Dermis microvascular lymphatic vessel endothelial cell (primary cell): Measurements from ENCODE around the gene EMC10. TPM values are rescaled to one million over a fixed set of nuclear protein-coding genes. Genes with fewer than 3 reads are reported as not detected.
A peak's percentile ranks its signal among the peaks of the same experiment; 100 is the strongest.
"Not testable (repeated sequence)": the region's sequence is repeated elsewhere in the genome, so short reads cannot be mapped to it uniquely, and the experiment has no call there.

Experiments
- DNase-seq, 2 donors: peaks; one replicate each; pipeline versions ENCODE4 v3.0.0 to v3.0.0-alpha.2; 2010; ENCODE audit warnings: low read depth in 2 of 2
- total RNA-seq: library from RNA; depleted of rRNA; stranded (reverse); fragments of >200 nt; gene quantifications from 2 replicates; pipeline ENCODE4 v1.2.1, GENCODE V29; 2014

The EMC10 gene
- total RNA-seq, 1 donor from 2014 or later = 54.0 TPM

DNA sequence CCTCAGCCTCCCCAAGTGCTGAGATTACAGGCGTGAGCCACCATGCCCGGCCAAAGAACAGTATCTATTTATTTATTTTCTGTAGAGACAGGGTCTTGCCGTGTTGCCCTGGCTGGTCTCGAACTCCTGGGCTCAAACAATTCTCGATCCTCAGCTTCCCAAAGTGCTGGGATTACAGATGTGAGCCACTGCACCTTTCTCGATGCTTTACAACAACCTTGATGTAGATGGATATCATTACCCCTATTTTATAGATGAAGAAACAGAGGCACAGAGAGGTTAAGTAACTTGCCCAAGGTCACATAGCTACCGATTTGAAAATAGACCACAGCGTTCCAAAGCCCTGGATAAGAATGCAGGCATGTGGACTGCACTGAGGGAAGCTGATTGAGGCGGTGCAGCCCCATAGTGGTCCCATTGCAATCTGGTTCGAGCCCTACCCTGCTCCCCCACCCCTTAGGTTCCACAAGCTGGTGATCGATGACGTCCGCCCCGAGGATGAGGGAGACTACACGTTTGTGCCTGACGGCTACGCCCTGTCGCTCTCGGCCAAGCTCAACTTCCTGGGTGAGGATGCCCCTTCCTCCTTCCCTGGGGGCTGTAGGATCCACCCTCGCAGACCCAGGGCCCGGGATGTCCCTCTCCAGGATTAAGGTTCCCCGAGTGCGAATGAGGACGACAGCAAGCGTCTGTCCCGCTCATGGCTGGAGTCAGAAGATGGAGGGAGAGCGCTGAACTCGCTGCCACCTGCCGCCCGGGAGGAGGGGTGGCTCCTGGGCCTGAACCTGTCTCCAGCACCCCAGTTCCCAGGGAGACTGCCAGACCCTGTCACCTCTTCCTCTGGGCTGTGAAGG lies 25.7 kb upstream of the EMC10 start:
- DNase-seq = no peak

- DNase-seq = no peak
These were observed 25.1 kb upstream of the EMC10 start for GRCh38 chr19:50451223-50451534.

DNA sequence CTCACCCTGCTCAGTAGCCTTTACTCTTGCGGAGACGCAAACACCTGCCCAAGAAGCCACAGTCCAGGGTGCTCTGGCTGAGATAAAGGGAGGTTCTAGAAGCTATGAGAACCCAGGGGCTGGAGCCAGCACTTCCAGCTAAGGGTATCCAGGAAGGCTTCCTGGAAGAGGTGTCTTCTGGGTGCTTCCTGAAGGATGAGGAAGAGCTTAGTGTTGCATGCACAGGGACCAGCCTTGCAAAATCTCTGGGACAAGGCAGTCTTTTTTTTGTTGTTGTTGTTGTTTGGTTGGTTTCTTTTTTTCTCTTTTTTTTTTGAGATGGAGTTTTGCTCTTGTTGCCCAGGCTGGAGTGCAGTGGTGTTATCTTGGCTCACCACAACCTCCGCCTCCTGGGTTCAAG lies 23.1 kb upstream of the EMC10 start:
- DNase-seq = no peak

- no peak for DNase-seq
These were observed 20.3 kb upstream of the EMC10 start for GRCh38 chr19:50455992-50456391.

DNA sequence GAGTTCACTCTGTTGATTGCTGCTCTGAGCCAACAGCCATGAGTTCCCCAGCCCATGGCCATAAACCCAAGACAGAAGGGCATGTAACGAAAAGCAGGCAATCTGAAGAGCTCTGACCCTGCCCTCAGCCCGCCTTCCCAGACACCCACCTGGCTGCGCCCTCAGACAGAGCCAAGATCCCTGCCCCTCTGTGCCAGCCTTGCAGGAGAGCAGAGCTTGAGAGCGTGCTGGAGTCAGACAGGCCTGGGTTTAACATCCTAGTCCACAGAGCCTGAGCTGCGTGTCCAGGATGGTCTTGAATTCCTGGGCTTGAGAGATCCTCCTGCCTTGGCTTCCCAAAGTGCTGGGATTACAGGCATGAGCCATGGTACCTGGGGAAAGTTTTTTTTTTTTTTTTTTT lies 19.0 kb upstream of the EMC10 start:
- no peak for DNase-seq

DNA sequence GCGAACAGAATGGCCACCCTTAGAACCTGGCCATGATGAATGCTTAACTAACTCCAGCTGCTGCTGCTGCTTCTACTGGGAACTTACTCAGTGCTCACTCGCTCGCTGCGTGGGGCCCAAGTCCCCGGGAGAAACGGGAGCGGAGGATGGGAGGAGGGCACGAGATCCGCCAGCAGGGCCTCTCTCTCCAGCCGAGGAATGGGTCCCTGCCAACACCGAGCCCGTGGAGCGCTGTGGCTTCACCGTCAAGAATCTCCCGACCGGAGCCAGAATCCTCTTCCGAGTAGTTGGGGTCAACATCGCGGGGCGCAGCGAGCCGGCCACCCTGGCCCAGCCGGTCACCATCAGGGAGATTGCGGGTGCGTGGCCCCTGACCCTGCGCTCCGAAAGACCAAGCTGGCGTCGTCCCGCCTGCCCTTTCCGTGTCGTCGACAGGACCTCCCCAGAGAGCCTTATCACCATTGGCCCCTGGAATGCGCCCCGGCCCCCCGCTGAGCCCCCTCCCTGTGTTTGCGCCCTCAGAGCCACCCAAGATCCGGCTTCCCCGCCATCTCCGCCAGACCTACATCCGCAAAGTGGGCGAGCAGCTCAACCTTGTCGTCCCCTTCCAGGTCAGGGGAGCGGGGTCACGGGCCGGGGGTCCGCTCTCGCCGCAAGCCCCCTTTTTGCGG lies 17.8 kb upstream of the EMC10 start:
- no peak for DNase-seq

GRCh38 chr19:50459067-50459456 lies 17.2 kb upstream of the EMC10 start:
- DNase-seq = no peak

- no peak for DNase-seq
These were observed 16.7 kb upstream of the EMC10 start for GRCh38 chr19:50459638-50460037.

DNA sequence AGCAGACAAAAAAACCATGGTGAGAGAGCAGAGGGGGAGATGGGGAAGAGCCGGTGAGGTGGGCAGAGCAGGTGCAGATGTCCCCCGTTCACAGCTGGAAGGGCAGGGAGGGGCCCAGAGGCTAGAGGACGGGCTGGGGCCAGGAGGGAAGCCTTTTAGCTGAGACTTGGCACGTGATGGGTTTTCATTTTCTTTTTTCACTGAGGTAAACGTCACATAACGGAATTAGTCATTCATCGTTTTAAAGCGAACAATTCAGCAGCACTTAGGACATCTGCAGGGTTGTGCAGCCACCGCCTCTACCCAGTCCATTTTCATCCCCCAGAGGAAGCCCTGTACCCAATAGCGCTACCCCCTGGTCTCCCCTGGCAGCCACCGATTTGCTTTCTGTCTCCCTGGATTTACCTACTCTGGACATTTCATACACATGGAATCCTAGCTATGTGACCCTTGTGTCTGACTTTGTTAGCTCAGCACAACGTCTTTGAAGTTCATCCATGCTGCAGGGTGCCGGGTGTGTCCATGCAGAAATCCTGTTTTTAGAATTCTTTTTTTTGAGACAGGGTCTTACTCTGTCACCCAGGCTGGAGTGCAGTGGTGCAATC lies 16.0 kb upstream of the EMC10 start:
- DNase-seq = no peak

GRCh38 chr19:50461066-50461875 lies 15.0 kb upstream of the EMC10 start:
- DNase-seq = peak; percentile 48 to 70

- DNase-seq = no peak
These were observed 13.3 kb upstream of the EMC10 start for GRCh38 chr19:50462970-50463369.

DNA sequence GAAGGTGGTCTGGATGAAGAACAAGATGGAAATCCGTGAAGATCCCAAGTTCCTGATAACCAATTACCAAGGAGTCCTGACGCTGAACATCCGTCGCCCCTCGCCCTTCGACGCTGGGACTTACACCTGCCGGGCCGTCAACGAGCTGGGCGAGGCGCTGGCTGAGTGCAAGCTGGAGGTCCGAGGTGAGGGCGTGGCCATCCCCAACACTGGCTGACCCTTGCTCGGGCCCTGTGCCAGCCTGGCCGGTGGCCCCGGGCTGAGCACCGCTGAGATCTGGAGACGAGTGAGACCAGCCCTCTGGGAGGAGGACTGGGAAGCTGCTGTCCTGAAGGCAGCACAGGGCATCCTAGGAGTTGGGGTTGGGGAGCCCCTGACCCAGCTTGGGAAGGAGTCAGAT lies 12.0 kb upstream of the EMC10 start:
- DNase-seq = no peak

DNA sequence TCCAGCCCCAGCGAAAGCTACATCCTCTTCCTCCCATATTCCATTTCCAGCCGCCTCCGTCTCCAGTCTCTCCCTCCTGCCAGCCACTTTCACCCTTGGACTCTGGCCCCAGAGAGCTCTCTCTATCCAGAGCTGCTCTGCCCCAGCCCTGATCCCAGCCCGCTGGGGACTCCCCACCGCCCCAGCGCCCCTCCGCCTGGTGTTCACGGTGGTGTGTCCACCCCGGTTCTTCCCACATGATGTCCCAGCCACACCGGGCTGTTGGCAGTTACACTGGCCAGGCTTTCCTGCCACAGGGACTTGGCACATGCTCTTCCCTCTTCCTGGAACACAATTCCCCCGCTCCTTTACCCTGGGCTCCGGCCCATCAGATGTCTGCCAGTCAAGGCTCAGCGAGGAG lies 11.3 kb upstream of the EMC10 start:
- DNase-seq = no peak

GRCh38 chr19:50465986-50466705 lies 10.2 kb upstream of the EMC10 start:
- peak; percentile 7 to 17 for DNase-seq

- no peak for DNase-seq
These were observed 9.6 kb upstream of the EMC10 start for GRCh38 chr19:50466706-50467039.

DNA sequence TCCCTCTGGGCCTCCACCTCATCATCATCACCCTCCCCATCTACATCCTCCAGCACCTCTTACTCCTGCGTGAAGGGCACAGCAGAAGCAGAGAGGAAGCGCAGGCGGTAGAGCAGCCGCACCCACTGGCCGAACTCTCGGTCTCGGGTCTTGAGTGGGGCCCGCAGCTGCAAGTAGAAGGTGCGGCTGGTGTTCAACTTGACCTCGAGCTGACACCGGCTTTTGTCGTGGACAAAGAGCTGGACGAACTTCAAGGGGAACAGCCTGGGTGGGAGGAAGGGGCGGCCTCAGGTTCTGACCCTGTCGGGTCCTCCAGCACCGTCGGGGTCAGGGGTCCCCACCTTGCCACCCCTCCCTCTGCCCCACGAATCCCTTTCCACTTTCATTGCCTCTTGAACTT lies 8.7 kb upstream of the EMC10 start:
- no peak for DNase-seq

DNA sequence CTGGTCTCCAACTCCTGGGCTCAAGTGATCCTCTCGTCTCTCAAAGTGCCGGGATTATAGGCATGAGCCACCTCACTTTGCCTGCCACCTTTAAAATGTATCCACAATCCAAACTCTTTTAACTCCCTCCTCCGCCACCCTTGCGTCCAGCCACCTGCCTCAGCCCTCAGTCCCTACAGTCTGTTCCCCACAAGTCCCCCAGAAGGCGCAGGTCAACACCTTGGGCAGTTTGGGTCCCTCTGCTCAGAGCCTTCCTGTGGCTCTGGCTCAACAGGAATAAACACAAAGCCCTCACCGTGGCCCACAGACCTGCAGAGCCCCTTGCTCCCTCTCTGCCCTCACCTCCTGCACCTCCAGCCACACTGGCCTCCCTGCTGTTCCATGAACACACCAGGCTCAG lies 7.5 kb upstream of the EMC10 start:
- DNase-seq = no peak

DNA sequence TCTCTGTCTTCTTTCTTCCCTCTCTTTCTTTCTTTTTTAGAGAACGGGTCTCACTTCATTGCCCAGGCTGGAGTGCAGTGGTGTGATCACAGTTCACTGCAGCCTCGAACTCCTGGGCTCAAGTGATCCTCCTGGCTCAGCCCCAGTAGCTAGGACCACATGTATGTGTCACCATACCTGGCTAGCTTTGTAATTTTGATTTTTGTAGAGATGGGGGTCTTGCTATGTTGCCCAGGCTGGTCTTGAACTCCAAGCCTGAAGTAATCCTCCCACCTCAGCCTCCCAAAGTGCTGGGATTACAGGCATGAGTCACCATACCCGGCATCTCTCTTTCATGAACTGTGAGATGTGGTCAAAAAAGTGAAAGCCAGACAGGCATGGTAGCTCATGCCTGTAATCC lies 3.0 kb upstream of the EMC10 start:
- not testable (repeated sequence) for DNase-seq

GRCh38 chr19:50475101-50475568 lies 1.2 kb upstream of the EMC10 start:
- no peak for DNase-seq

DNA sequence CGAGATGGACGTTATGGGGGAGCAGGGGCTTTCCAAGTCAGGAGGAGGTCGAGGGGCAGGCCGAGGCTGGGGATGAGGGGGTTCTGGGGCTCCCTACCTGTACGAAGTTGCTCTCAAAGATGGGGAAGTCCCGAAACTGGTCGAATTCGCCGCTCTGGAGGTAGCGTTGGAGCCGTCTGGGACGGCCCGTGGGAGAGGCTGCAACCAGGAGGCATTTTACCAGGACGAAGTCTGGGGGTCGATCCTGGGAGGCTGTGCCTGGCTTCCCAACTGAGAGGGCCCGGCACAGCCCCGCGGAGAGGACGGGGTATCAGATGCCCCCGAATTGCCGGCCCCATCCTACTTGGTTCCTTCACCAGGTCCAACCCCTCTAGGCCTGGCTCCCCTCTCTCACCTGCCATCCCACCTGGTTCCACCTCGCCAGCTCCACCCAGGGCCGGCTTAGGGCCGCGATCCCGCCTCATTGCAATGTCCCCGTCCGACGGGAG lies 527 bp upstream of the EMC10 start:
- DNase-seq = no peak

DNA sequence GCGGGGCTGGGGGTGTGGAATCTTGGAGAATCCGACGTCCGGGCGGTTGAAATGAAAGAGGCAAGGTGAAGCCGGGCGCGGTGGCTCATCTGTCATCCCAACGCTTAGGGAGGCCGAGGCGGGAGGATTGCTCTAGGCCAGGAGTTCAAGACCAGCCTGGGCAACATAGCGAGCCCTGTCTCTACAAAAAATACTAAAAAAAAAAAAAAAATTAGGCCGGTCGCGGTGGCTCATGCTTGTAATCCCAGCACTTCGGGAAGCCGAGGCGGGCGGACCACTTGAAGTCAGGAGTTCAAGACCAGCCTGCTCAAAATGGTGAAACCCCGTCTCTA lies 566 bp downstream of the EMC10 start:
- no peak for DNase-seq
